HL-60 (cell line): ENCODE measurements around the gene DHX15.

Experiments
- CTCF ChIP-seq: IDR thresholded peaks from one replicate; pipeline ENCODE4 v1.5.1; 2011; ENCODE audit warnings: low read length, control low read depth, inconsistent platforms; ENCODE audit not compliant: insufficient read depth
- POLR2AphosphoS5 ChIP-seq: IDR thresholded peaks from 2 replicates; pipeline ENCODE4 v1.6.1; 2012; ENCODE audit warnings: low read depth
- SPI1 ChIP-seq: IDR thresholded peaks from 2 replicates; pipeline ENCODE4 v1.6.1; 2012; ENCODE audit warnings: low read depth, mild to moderate bottlenecking, borderline replicate concordance

GRCh38 chr4:24515698-24516097, 68.7 kb downstream of the DHX15 start:
- TF ChIP-seq CTCF, result no peak
- no peak for TF ChIP-seq POLR2AphosphoS5
- TF ChIP-seq SPI1, result no peak
